PC-9 (cell line): ENCODE measurements around the gene TRDN. TPM values are rescaled to one million over a fixed set of nuclear protein-coding genes. Genes with fewer than 3 reads are reported as not detected.

Experiments used
- BruUV-seq: library from RNA; stranded (reverse); fragments of 400-500 nt; replicated peaks from 2 replicates; lab custom pipeline; 2021; lab: Mats Ljungman, UMichigan
- CTCF ChIA-PET: fragments of 300-600 bp; sonication (Branson Sonifier 250); formaldehyde crosslinking; loops from one replicate; lab custom pipeline; 2022; ENCODE audit warnings: antibody characterized with exemption; lab: Charles Lee
- POLR2A ChIA-PET: fragments of 300-600 bp; sonication (Branson Sonifier 250); formaldehyde crosslinking; loops from one replicate; lab custom pipeline; 2022; ENCODE audit warnings: antibody characterized with exemption; ENCODE audit not compliant: unreplicated experiment; lab: Charles Lee
- DNase-seq, 2 experiments: peaks; one replicate each; pipeline versions ENCODE4 v3.0.0 to v3.0.0-alpha.2; 2015 to 2022; ENCODE audit warnings: mixed read lengths in 1 of 2
- H2AFZ ChIP-seq: fragments of 200-600 bp; sonication (generic); 2 replicates; pipeline ENCODE4 v1.8.1; 2017; ENCODE audit warnings: antibody characterized with exemption
- H3F3A ChIP-seq: fragments of 200-600 bp; sonication (generic); 2 replicates; pipeline ENCODE4 v1.8.1; 2017; ENCODE audit warnings: antibody characterized with exemption, mild to moderate bottlenecking, low read depth; ENCODE audit not compliant: insufficient read depth
- H3K27ac ChIP-seq: fragments of 200-600 bp; sonication (generic); 2 replicates; pipeline ENCODE4 v1.6.1; 2016; ENCODE audit warnings: mixed run types
- H3K27me3 ChIP-seq: fragments of 200-600 bp; sonication (generic); 2 replicates; pipeline ENCODE4 v1.6.1; 2016; ENCODE audit warnings: low read depth, mixed run types; ENCODE audit not compliant: insufficient read depth
- H3K36me3 ChIP-seq: fragments of 200-600 bp; sonication (generic); 2 replicates; pipeline ENCODE4 v1.6.1; 2016; ENCODE audit warnings: low read depth, mixed run types
- H3K4me1 ChIP-seq: fragments of 200-600 bp; sonication (generic); replicated peaks from 2 replicates; pipeline ENCODE4 v1.6.1; 2016; ENCODE audit warnings: mixed run types; ENCODE audit not compliant: insufficient read depth
- H3K4me2 ChIP-seq: fragments of 200-600 bp; sonication (generic); 2 replicates; pipeline ENCODE4 v1.6.1; 2017; ENCODE audit warnings: mixed run types
- H3K4me3 ChIP-seq: fragments of 200-600 bp; sonication (generic); 2 replicates; pipeline ENCODE4 v1.6.1; 2016; ENCODE audit warnings: mixed run types
- H3K79me2 ChIP-seq: fragments of 200-600 bp; sonication (generic); 2 replicates; pipeline ENCODE4 v1.6.1; 2017; ENCODE audit warnings: low read depth, mixed run types
- H3K9me2 ChIP-seq: fragments of 200-600 bp; sonication (generic); 2 replicates; pipeline ENCODE4 v1.8.1; 2017; ENCODE audit warnings: mild to moderate bottlenecking; ENCODE audit not compliant: insufficient read depth
- H3K9me3 ChIP-seq: fragments of 200-600 bp; sonication (generic); 2 replicates; pipeline ENCODE4 v1.8.1; 2016; ENCODE audit warnings: low read depth; ENCODE audit not compliant: insufficient read depth
- H4K20me1 ChIP-seq: fragments of 200-600 bp; sonication (generic); 2 replicates; pipeline ENCODE4 v1.8.1; 2017; ENCODE audit not compliant: insufficient read depth
- EZH2 ChIP-seq: fragments of 200-600 bp; sonication (generic); IDR thresholded peaks from 2 replicates; pipeline ENCODE4 v1.8.0; 2017; ENCODE audit warnings: antibody characterized with exemption, low read depth
- intact Hi-C: fragments of 100-400 bp; cut with micrococcal nuclease; formaldehyde crosslinking; loops from one replicate; pipeline ENCODE4 v1.10.0; 2022; ENCODE audit not compliant: unreplicated experiment
- total RNA-seq: library from RNA; stranded (reverse); gene quantifications from 2 replicates; pipeline ENCODE4 v1.2.3, GENCODE V29; 2021
- TF ChIP-seq, protein P1 (sequence below): fragments of 200-600 bp; sonication (generic); conservative IDR thresholded peaks from 2 replicates; pipeline ENCODE4 v1.6.1; 2017; ENCODE audit warnings: mixed run types, antibody characterized with exemption, mild to moderate bottlenecking, moderate library complexity

TRDN gene
- total RNA-seq, 1 experiment from 2014 or later: not detected

DNA sequence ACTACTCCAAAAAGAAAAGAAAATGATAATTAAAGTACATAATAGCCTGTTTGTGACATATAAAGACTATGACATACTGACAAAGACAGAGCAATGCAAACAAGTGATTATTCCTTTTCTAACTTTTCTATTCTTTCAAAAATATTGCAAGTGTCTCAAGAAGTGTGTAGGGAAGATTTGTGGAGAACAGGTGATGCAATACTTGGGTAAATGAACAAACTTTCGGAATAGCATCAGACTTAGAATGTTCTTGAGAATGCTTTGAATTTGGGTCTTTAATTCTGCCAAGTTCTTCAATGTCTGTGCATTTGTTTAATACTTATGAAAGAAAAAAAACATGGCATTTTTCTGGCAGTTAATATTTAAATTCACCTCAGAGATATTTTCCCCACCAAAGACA is 40.0 kb upstream of the TRDN start:
- Histone ChIP-seq H3K9me2 (no peaks in the 10 kb centered on the region; the same call in 1 of the 2 replicates), H3K27ac (no peak overlapping the region), H3K4me1 (no peaks in the 10 kb centered on the region), H3K9me3 (peaks cover 4% of the 10 kb centered on the region; the same call in 1 of the 2 replicates), H3F3A (no peaks in the 10 kb centered on the region), H3K36me3 (no peaks in the 10 kb centered on the region), H2AFZ (no peak overlapping the region), H3K79me2 (no peaks in the 10 kb centered on the region), H3K4me2 (no peak overlapping the region), H3K4me3 (no peak overlapping the region), H4K20me1 (no peaks in the 10 kb centered on the region), H3K27me3 (no peaks in the 10 kb centered on the region)
- ChIA-PET CTCF (no interaction called here), POLR2A (no interaction called here)
- no TSS peak for BruUV-seq
- intact Hi-C loops: no loop called here
- TF ChIP-seq, protein P1, sequence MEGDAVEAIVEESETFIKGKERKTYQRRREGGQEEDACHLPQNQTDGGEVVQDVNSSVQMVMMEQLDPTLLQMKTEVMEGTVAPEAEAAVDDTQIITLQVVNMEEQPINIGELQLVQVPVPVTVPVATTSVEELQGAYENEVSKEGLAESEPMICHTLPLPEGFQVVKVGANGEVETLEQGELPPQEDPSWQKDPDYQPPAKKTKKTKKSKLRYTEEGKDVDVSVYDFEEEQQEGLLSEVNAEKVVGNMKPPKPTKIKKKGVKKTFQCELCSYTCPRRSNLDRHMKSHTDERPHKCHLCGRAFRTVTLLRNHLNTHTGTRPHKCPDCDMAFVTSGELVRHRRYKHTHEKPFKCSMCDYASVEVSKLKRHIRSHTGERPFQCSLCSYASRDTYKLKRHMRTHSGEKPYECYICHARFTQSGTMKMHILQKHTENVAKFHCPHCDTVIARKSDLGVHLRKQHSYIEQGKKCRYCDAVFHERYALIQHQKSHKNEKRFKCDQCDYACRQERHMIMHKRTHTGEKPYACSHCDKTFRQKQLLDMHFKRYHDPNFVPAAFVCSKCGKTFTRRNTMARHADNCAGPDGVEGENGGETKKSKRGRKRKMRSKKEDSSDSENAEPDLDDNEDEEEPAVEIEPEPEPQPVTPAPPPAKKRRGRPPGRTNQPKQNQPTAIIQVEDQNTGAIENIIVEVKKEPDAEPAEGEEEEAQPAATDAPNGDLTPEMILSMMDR: no peak
- no peak for TF ChIP-seq EZH2
- no peak for DNase-seq

DNA sequence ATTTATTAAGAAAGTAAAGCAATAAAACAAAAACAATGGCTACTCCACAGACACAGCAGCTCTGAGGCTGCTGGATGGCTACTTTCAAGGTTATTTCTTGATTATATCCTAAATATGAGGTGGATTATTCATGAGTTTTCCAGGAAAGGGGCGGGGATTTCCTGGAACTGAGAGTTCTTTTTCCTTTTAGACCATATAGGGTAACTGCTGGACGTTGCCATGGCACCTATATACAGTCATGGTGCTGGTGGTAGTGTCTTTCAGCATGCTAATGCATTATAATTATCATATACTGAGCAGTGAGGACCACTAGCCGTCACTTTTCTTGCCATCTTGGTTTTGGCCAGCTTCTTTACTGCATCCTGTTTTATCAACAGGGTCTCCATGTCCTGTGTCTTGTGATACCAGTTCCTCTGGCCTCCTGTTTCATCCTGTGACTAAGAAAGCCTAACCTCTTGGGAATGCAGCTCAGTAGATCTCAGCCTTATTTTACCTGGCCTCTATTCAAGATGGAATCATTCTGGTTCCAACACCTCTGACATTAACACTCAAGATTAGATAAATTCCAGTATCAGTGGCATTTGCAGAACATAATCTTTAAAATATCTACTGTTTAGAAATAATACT is 32.3 kb upstream of the TRDN start:
- Histone ChIP-seq H3K4me3 (no peak overlapping the region), H3K4me2 (no peak overlapping the region), H3K4me1 (no peaks in the 10 kb centered on the region), H4K20me1 (no peaks in the 10 kb centered on the region), H3K36me3 (no peaks in the 10 kb centered on the region), H3K79me2 (no peaks in the 10 kb centered on the region), H3F3A (no peaks in the 10 kb centered on the region), H2AFZ (no peak overlapping the region), H3K9me3 (no peaks in the 10 kb centered on the region), H3K27ac (no peak overlapping the region), H3K9me2 (no peaks in the 10 kb centered on the region; the same call in 1 of the 2 replicates), H3K27me3 (no peaks in the 10 kb centered on the region)
- no peak for TF ChIP-seq EZH2
- TF ChIP-seq, protein P1: no peak
- POLR2A ChIA-PET: no interaction called here
- BruUV-seq: no TSS peak
- intact Hi-C loops: no loop called here
- CTCF ChIA-PET: no interaction called here
- no peak for DNase-seq

DNA sequence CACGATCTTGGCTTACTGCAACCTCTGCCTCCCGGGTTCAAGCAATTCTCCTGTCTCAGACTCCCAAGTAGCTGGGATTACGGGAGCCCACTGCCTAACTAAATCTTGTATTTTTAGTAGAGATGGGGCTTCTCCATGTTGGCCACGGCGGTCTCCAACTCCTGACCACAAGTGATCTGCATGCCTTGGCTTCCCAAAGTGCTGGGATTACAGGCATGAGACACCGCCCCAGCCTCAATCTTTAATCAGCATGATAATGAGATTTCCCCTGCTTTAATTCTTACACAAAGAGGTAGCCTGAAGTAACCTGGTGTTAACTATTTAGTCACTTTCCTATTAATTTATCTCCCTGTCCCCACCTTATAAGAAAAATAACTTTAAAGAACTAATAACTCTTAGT is 31.3 kb upstream of the TRDN start:
- no peaks in the 10 kb centered on the region for H3K79me2 ChIP-seq
- H3K27me3 ChIP-seq: no peaks in the 10 kb centered on the region
- no peaks in the 10 kb centered on the region for H4K20me1 ChIP-seq
- H3K9me2 ChIP-seq: no peaks in the 10 kb centered on the region; the same call in 1 of the 2 replicates
- H3K36me3 ChIP-seq: no peaks in the 10 kb centered on the region
- no peak overlapping the region for H3K27ac ChIP-seq
- CTCF ChIA-PET: no interaction called here
- BruUV-seq: no TSS peak
- H3K4me2 ChIP-seq: no peak overlapping the region
- DNase-seq: no peak
- no peaks in the 10 kb centered on the region for H3K4me1 ChIP-seq
- TF ChIP-seq, protein P1: no peak
- no peak for TF ChIP-seq EZH2
- H3K9me3 ChIP-seq: no peaks in the 10 kb centered on the region
- intact Hi-C loops: no loop called here
- no peak overlapping the region for H3K4me3 ChIP-seq
- POLR2A ChIA-PET: no interaction called here
- no peaks in the 10 kb centered on the region for H3F3A ChIP-seq
- H2AFZ ChIP-seq: no peak overlapping the region
